Transverse colon (tissue), 3 donors: ENCODE data around the gene AS3MT.

ENCODE experiments used
- CTCF ChIP-seq, 5 experiments: fragments of 200-600 bp in 3 of 5; fragments of 450-650 bp in 2 of 5; sonication (generic) in 3 of 5; IDR thresholded peaks; 1 replicate in 2 of 5; 2 replicates in 3 of 5; pipeline ENCODE4 v1.5.1; 2016 to 2017; ENCODE audit warnings: antibody characterized with exemption in 5 of 5, inconsistent platforms in 3 of 5, mild to moderate bottlenecking in 2 of 5, moderate library complexity in 1 of 5
- EP300 ChIP-seq: sonication (generic); formaldehyde crosslinking; IDR thresholded peaks from one replicate; pipeline ENCODE4 v1.6.1; 2017; ENCODE audit warnings: antibody characterized with exemption, low read depth

GRCh38 chr10:102872163-102872562 lies 2.9 kb downstream of the AS3MT start:
- TF ChIP-seq CTCF (IDR thresholded peaks at IDR 0.05) (no peak), EP300 (no peak)
